Measurements from ENCODE around the gene POLR3H. TPM values are rescaled to one million over a fixed set of nuclear protein-coding genes. Genes with fewer than 3 reads are reported as not detected.

Gene POLR3H
- total and polyA plus RNA-seq, 8 donors, result 2.6 to 21.7 (median 12.4) TPM

DNA sequence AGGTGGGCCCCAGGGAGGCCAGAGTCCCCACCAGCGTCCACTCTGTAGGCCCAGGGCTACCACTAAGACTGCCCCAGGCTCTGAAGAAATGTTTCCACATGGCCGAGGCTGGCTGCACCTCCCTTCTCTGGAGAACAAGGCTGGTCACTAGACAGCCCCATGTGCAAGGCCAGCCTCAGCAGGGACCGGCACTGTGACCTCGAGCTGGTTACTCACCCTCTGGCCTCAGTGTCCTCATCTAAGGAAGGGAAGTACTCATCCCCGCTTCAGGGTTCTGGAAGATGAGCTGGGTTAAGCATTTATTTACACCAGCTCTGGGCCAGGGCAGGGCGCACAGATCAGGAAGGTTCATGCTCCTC is 35.7 kb upstream of the POLR3H start:
- no peaks in the 10 kb centered on the region for H3K9me3 ChIP-seq
- intact Hi-C loops (cut with DNase I; ENCODE audit: low total_unique reads), result no loop called here
- no peak overlapping the region for H3K4me3 ChIP-seq
- no peaks in the 10 kb centered on the region for H3K27me3 ChIP-seq
- DNase-seq, result no peak
- no peak for TF ChIP-seq POLR2A (IDR thresholded peaks at IDR 0.05)
- TF ChIP-seq, protein P1, sequence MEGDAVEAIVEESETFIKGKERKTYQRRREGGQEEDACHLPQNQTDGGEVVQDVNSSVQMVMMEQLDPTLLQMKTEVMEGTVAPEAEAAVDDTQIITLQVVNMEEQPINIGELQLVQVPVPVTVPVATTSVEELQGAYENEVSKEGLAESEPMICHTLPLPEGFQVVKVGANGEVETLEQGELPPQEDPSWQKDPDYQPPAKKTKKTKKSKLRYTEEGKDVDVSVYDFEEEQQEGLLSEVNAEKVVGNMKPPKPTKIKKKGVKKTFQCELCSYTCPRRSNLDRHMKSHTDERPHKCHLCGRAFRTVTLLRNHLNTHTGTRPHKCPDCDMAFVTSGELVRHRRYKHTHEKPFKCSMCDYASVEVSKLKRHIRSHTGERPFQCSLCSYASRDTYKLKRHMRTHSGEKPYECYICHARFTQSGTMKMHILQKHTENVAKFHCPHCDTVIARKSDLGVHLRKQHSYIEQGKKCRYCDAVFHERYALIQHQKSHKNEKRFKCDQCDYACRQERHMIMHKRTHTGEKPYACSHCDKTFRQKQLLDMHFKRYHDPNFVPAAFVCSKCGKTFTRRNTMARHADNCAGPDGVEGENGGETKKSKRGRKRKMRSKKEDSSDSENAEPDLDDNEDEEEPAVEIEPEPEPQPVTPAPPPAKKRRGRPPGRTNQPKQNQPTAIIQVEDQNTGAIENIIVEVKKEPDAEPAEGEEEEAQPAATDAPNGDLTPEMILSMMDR (IDR thresholded peaks at IDR 0.05), result no peak
- no peak for TF ChIP-seq POLR2AphosphoS5 (IDR thresholded peaks at IDR 0.05)
- no peak for TF ChIP-seq EP300 (IDR thresholded peaks at IDR 0.05)
- 86 to 94% (median 89%) methylated on average over 6 of the region's 6 CpGs for WGBS, 5 donors
- peaks cover 58 to 100% (median 98%) of the 10 kb centered on the region in 4 donors for H3K36me3 ChIP-seq
- H3K27ac ChIP-seq, result no peak overlapping the region
- peaks cover 7 to 26% (median 14%) of the 10 kb centered on the region in 4 donors for H3K4me1 ChIP-seq

DNA sequence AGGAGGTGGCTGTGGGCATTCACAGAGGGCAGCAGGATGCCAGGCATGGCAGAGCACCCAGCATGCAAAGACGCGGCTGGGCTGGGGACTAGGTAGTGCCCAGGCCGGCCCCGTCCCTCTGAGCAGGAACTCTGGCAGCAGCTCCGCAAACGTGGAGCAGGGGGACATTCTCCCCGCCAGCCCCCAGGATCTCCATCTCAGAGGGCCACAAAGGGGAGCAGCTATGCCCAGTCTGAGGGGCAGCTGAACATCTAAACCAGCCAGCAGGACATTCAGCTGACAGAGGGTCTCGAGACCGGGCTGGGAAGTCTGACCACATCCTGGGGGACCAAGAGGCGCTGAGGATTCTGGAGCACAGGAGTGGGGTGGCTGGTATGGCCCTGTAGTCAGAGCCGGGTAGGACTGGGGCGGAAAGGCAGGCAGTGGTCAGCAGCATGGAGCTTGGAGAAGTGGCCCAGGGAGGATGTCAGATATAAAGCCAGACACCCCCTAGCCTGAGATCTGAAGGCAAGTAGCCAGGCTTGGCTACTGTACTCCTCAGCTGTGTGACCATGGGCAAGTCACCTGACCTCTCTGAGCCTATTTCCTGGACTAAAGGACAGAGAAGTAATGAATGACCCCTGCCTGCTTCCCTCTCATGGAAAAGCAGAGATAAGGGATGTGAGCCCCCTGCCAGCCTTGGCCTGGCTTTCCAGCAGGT is 35.2 kb upstream of the POLR3H start:
- H3K36me3 ChIP-seq, result peaks cover 58 to 100% (median 98%) of the 10 kb centered on the region in 4 donors
- 90 to 95% (median 95%) methylated on average over 7 to 12 of the region's 12 CpGs for WGBS, 5 donors
- H3K4me1 ChIP-seq, result peaks cover 3 to 24% (median 12%) of the 10 kb centered on the region in 4 donors
- no peak for TF ChIP-seq POLR2A (IDR thresholded peaks at IDR 0.05)
- H3K27me3 ChIP-seq, result no peaks in the 10 kb centered on the region
- H3K27ac ChIP-seq, result no peak overlapping the region
- H3K4me3 ChIP-seq, result no peak overlapping the region
- DNase-seq, result no peak
- H3K9me3 ChIP-seq, result no peaks in the 10 kb centered on the region
- intact Hi-C loops (cut with DNase I; ENCODE audit: low total_unique reads), result no loop called here

DNA sequence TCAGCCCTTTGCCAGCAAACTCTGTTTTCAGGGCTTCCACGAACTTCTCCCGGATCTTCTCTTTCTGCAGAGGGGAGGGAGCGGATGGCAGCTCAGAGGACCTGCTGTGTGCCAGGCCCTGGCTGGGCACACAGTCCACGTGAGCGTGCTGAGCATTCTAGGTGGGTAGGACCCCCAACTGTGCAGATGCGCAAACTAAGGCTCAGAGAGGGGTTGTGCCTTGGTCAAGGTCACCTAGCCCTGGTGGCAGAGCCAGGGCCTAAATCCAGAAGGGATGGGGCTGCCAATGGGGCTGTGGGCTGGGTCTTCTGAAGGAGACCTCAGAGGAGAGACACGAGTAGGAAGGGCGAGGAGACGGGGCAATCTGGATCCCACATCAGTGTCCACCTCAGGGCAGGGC is 34.5 kb upstream of the POLR3H start:
- Histone ChIP-seq H3K36me3 (peaks cover 57 to 94% (median 92%) of the 10 kb centered on the region in 4 donors), H3K27ac (no peak overlapping the region), H3K9me3 (no peaks in the 10 kb centered on the region), H3K4me3 (no peak overlapping the region), H3K27me3 (no peaks in the 10 kb centered on the region), H3K4me1 (peaks cover 0 to 18% (median 7%) of the 10 kb centered on the region in 4 donors)
- WGBS, 5 donors, result 84 to 90% (median 89%) methylated on average over 9 of the region's 9 CpGs
- no peak for TF ChIP-seq POLR2AphosphoS5 (IDR thresholded peaks at IDR 0.05)
- no peak for TF ChIP-seq EP300 (IDR thresholded peaks at IDR 0.05)
- no peak for TF ChIP-seq POLR2A (IDR thresholded peaks at IDR 0.05)
- TF ChIP-seq, protein P1 (IDR thresholded peaks at IDR 0.05), result no peak
- no peak for DNase-seq
- intact Hi-C loops (cut with DNase I; ENCODE audit: low total_unique reads), result no loop called here

DNA sequence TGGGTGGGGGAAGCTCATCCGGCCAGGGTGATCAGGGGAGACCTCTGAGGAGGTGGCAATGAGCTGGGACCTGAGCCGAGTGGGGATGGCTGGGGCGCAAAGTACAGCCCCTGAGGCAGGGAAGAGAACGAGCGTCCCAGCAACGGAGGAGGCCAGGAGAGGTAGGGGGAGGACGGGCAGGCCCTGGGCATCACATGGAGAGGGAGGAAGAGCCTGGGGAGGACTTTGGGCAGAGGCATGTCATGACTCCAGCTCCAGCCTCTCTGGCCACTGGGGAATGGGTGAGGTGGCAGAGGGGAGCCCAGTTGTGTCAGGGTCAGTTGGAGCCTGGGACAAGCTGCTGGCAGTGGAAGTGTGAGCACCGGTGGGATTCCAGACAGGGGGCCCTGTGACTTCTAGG is 33.8 kb upstream of the POLR3H start:
- no peak for TF ChIP-seq POLR2A (IDR thresholded peaks at IDR 0.05)
- TF ChIP-seq, protein P1 (IDR thresholded peaks at IDR 0.05), result no peak
- TF ChIP-seq POLR2AphosphoS5 (IDR thresholded peaks at IDR 0.05), result no peak
- TF ChIP-seq EP300 (IDR thresholded peaks at IDR 0.05), result no peak
- no peaks in the 10 kb centered on the region for H3K27me3 ChIP-seq
- H3K4me3 ChIP-seq, result no peak overlapping the region
- WGBS, 5 donors, result 86 to 93% (median 89%) methylated on average over 8 of the region's 8 CpGs
- no peaks in the 10 kb centered on the region for H3K9me3 ChIP-seq
- H3K4me1 ChIP-seq, result peaks cover 0 to 18% (median 7%) of the 10 kb centered on the region in 4 donors
- intact Hi-C loops (cut with DNase I; ENCODE audit: low total_unique reads), result no loop called here
- peaks cover 50 to 87% (median 85%) of the 10 kb centered on the region in 4 donors for H3K36me3 ChIP-seq
- no peak overlapping the region for H3K27ac ChIP-seq
- DNase-seq, result no peak

DNA sequence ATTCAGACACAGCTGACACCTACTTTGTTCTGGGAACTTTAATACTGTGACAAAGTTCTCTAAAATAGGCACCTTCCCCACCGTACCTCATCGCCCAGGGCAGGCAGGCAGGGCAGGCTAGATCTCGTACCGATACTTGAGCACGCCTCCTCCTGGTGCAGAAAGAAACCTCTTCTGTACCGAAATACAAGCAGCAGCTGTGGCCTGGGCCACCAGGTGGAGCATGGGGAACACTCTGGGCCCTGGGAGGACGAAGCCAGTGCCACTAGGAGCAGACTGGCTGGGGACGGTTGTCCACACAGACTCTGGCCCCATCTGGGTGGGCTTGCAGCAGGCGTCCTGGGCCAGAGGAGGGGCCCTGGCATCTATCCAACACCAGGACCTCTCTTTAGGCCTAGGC is 32.6 kb upstream of the POLR3H start:
- intact Hi-C loops (cut with DNase I; ENCODE audit: low total_unique reads), result no loop called here

More for the DNA sequence above, 32.6 kb upstream of the POLR3H start:
- H3K4me1 ChIP-seq, result peaks cover 0 to 18% (median 7%) of the 10 kb centered on the region in 4 donors
- TF ChIP-seq EP300 (IDR thresholded peaks at IDR 0.05) (no peak), POLR2A (IDR thresholded peaks at IDR 0.05) (no peak), POLR2AphosphoS5 (IDR thresholded peaks at IDR 0.05) (peak in 1 of 3 donors; percentile 73)
- TF ChIP-seq, protein P1 (IDR thresholded peaks at IDR 0.05), result peak in 5 of 7 experiments; percentile 20 to 80 (median 52)
- H3K4me3 ChIP-seq, result no peak overlapping the region
- DNase-seq, result peak; percentile 60 to 77
- H3K9me3 ChIP-seq, result no peaks in the 10 kb centered on the region
- H3K36me3 ChIP-seq, result peaks cover 37 to 74% (median 73%) of the 10 kb centered on the region in 4 donors
- H3K27ac ChIP-seq, result no peak overlapping the region
- H3K27me3 ChIP-seq, result no peaks in the 10 kb centered on the region
- WGBS, 5 donors, result 57 to 70% (median 66%) methylated on average over 8 to 9 of the region's 9 CpGs
